Uterus (tissue), 4 donors: ENCODE measurements around the gene PEX3. TPM values are rescaled to one million over a fixed set of nuclear protein-coding genes. Genes with fewer than 3 reads are reported as not detected.

ENCODE experiments used
- DNase-seq, 2 donors: peaks; one replicate each; pipeline ENCODE4 v3.0.0-alpha.2; 2019 to 2020
- H3K27ac ChIP-seq, 2 donors: fragments of 200-600 bp; sonication (generic); 1 replicate in 1 of 2; 2 replicates in 1 of 2; pipeline ENCODE4 v1.5.1; 2016 to 2018
- H3K27me3 ChIP-seq, 2 donors: fragments of 200-600 bp; sonication (generic); one replicate each; pipeline ENCODE4 v1.5.1; 2018 to 2019; ENCODE audit warnings: control low read depth in 1 of 2
- H3K36me3 ChIP-seq, 2 donors: fragments of 200-600 bp; sonication (generic); one replicate each; pipeline ENCODE4 v1.5.1; 2019; ENCODE audit warnings: control low read depth in 1 of 2
- H3K4me1 ChIP-seq, 2 donors: fragments of 200-600 bp; sonication (generic); one replicate each; pipeline ENCODE4 v1.5.1; 2018 to 2019; ENCODE audit warnings: control low read depth in 1 of 2
- H3K4me3 ChIP-seq, 2 donors: fragments of 200-600 bp; sonication (generic); 1 replicate in 1 of 2; 2 replicates in 1 of 2; pipeline ENCODE4 v1.5.1; 2018 to 2019; ENCODE audit warnings: mild to moderate bottlenecking in 1 of 2
- H3K9me3 ChIP-seq, 2 donors: fragments of 200-600 bp; sonication (generic); one replicate each; pipeline ENCODE4 v1.5.1; 2019; ENCODE audit warnings: control low read depth in 1 of 2
- CTCF ChIP-seq, 4 experiments: fragments of 200-600 bp in 2 of 4; fragments of 450-650 bp in 2 of 4; sonication (generic) in 2 of 4; IDR thresholded peaks; one replicate each; pipeline ENCODE4 v1.5.1; 2016 to 2019; ENCODE audit warnings: antibody characterized with exemption in 4 of 4, mild to moderate bottlenecking in 2 of 4, moderate library complexity in 1 of 4
- POLR2A ChIP-seq, 2 donors: fragments of 450-650 bp; IDR thresholded peaks; one replicate each; pipeline ENCODE4 v1.6.1; 2016; ENCODE audit warnings: antibody characterized with exemption in 2 of 2, mild to moderate bottlenecking in 1 of 2, moderate library complexity in 1 of 2
- intact Hi-C: fragments of 100-400 bp; cut with DNase I; formaldehyde crosslinking; loops from one replicate; pipeline ENCODE4 v1.15.1; 2023; ENCODE audit warnings: low total_unique reads
- total RNA-seq, 4 donors: library from RNA; depleted of rRNA in 3 of 4; stranded (reverse); fragments of >200 nt in 3 of 4; gene quantifications; one replicate each; pipeline versions ENCODE4 v1.1.0 to v1.2.4, GENCODE V29; 2014 to 2023
- donor health status: DM: yes; HTN: yes; CAD: no.

The PEX3 gene
- total RNA-seq, 4 donors from 2014 or later = 4.1 to 29.7 (median 19.7) TPM

GRCh38 chr6:143536461-143536865, 85.9 kb downstream of the PEX3 start:
- H3K4me1 ChIP-seq = no peaks in the 10 kb centered on the region
- H3K9me3 ChIP-seq = no peaks in the 10 kb centered on the region
- no peaks in the 10 kb centered on the region for H3K36me3 ChIP-seq
- peak overlapping the region; percentile 42 to 53 for H3K4me3 ChIP-seq
- H3K27me3 ChIP-seq = no peaks in the 10 kb centered on the region
- peak overlapping the region in 1 of 2 donors; percentile 73 for H3K27ac ChIP-seq
- no peak for TF ChIP-seq POLR2A (IDR thresholded peaks at IDR 0.05)
- no peak for TF ChIP-seq CTCF (IDR thresholded peaks at IDR 0.05)
- peak in 1 of 2 donors; percentile 24 for DNase-seq
- intact Hi-C loops = no loop called here

- Histone ChIP-seq H3K4me3 (peak overlapping the region; percentile 42 to 53), H3K27me3 (no peaks in the 10 kb centered on the region), H3K4me1 (no peaks in the 10 kb centered on the region), H3K27ac (peak overlapping the region in 1 of 2 donors; percentile 73), H3K36me3 (no peaks in the 10 kb centered on the region), H3K9me3 (no peaks in the 10 kb centered on the region)
- TF ChIP-seq POLR2A (IDR thresholded peaks at IDR 0.05) (no peak), CTCF (IDR thresholded peaks at IDR 0.05) (peak in 1 of 4 experiments; percentile 36)
- peak; percentile 23 to 40 for DNase-seq
- intact Hi-C loops = no loop called here
Measured at GRCh38 chr6:143536866-143537691, 86.5 kb downstream of the PEX3 start.

- TF ChIP-seq CTCF (IDR thresholded peaks at IDR 0.05) (no peak), POLR2A (IDR thresholded peaks at IDR 0.05) (no peak)
- no peaks in the 10 kb centered on the region for H3K36me3 ChIP-seq
- DNase-seq = no peak
- H3K9me3 ChIP-seq = no peaks in the 10 kb centered on the region
- no peak overlapping the region for H3K27ac ChIP-seq
- H3K4me1 ChIP-seq = no peaks in the 10 kb centered on the region
- intact Hi-C loops = no loop called here
- H3K4me3 ChIP-seq = no peak overlapping the region
- H3K27me3 ChIP-seq = no peaks in the 10 kb centered on the region
Measured at GRCh38 chr6:143538374-143538773, 87.8 kb downstream of the PEX3 start.

- intact Hi-C loops = no loop called here
- no peak for DNase-seq
- H3K4me3 ChIP-seq = no peak overlapping the region
- H3K4me1 ChIP-seq = no peaks in the 10 kb centered on the region
- no peaks in the 10 kb centered on the region for H3K27me3 ChIP-seq
- H3K36me3 ChIP-seq = no peaks in the 10 kb centered on the region
- no peak overlapping the region for H3K27ac ChIP-seq
- TF ChIP-seq CTCF (IDR thresholded peaks at IDR 0.05) (no peak), POLR2A (IDR thresholded peaks at IDR 0.05) (no peak)
- no peaks in the 10 kb centered on the region for H3K9me3 ChIP-seq
Measured at GRCh38 chr6:143539106-143539505, 88.5 kb downstream of the PEX3 start.

GRCh38 chr6:143539734-143540133, 89.1 kb downstream of the PEX3 start:
- intact Hi-C loops = no loop called here
- Histone ChIP-seq H3K27ac (no peak overlapping the region), H3K27me3 (no peaks in the 10 kb centered on the region), H3K4me1 (no peaks in the 10 kb centered on the region), H3K4me3 (no peak overlapping the region), H3K36me3 (no peaks in the 10 kb centered on the region), H3K9me3 (no peaks in the 10 kb centered on the region)
- no peak for DNase-seq
- TF ChIP-seq CTCF (IDR thresholded peaks at IDR 0.05) (no peak), POLR2A (IDR thresholded peaks at IDR 0.05) (no peak)
